A673 (cell line): ENCODE measurements around the gene CD9.

Source experiments
- EZH2 ChIP-seq: fragments of 200-600 bp; sonication (generic); IDR thresholded peaks from 2 replicates; pipeline ENCODE4 v1.6.1; 2017; ENCODE audit warnings: borderline replicate concordance, low read depth, mild to moderate bottlenecking, mixed read lengths, antibody characterized with exemption, low read length; ENCODE audit not compliant: poor library complexity, severe bottlenecking
- TF ChIP-seq, protein P1 (sequence below): fragments of 300-800, 200-600 bp; sonication (generic); conservative IDR thresholded peaks from 2 replicates; pipeline ENCODE4 v1.5.1; 2017; ENCODE audit warnings: low read depth, mild to moderate bottlenecking, antibody characterized with exemption, low read length, moderate library complexity, mixed read lengths

DNA sequence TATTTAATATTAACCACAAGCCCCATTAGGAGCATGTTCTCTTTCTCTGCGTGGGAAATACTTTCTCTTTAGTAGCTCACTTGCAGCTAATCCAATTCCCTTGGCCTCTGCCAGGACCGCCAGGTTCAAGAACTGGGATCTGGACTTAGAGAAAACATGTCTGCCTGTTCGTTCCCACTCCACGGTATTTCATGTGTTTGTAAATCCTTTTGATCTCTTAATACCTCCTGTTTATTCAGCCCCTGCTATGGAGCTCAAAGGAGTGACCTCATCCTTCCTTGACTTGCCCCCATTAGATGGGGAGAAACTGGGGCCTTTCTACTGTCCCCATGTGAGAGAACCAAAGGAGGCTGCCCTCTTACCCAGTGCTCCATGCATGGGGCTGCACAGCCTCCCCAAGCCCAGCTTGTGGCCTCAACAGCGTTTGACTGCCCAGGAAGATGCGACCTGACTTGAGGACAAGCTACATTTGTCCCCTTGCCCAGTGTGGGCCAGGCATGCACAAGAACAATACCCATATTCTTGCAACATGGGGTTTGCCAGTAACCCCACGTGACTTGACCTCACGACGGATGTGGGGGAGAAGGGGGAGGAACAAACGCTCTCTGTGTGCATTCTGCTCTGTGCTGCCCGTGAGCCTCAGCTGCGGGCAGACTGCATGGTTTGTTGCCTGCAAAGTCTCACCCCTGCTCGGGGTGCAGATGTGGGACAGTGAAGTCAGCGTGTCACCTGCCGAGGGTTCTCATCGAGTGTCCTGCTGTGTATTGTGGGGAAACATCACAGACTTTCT, 30.3 kb downstream of the CD9 start:
- TF ChIP-seq, protein P1, sequence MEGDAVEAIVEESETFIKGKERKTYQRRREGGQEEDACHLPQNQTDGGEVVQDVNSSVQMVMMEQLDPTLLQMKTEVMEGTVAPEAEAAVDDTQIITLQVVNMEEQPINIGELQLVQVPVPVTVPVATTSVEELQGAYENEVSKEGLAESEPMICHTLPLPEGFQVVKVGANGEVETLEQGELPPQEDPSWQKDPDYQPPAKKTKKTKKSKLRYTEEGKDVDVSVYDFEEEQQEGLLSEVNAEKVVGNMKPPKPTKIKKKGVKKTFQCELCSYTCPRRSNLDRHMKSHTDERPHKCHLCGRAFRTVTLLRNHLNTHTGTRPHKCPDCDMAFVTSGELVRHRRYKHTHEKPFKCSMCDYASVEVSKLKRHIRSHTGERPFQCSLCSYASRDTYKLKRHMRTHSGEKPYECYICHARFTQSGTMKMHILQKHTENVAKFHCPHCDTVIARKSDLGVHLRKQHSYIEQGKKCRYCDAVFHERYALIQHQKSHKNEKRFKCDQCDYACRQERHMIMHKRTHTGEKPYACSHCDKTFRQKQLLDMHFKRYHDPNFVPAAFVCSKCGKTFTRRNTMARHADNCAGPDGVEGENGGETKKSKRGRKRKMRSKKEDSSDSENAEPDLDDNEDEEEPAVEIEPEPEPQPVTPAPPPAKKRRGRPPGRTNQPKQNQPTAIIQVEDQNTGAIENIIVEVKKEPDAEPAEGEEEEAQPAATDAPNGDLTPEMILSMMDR, result no peak
- no peak for TF ChIP-seq EZH2
